NCI-H146 treated with DMSO at 0.1 percent for 48 hours (cell line): Measurements from ENCODE around the gene FSD1.
"Not testable (repeated sequence)": the region's sequence is repeated elsewhere in the genome, so short reads cannot be mapped to it uniquely, and the experiment has no call there.

Experiments used
- DNase-seq: peaks from one replicate; lab custom pipeline; 2025; ENCODE audit not compliant: unreplicated experiment; lab: John Stamatoyannopoulos, UW

Gene FSD1

GRCh38 chr19:4342615-4343369 is 38.4 kb downstream of the FSD1 start:
- peak; percentile 97 for DNase-seq

GRCh38 chr19:4343370-4344307 is 39.2 kb downstream of the FSD1 start, which contains the start of gene MPND:
Gene MPND, plus strand, starts transcription at chr19:4343562. Its CDS starts 32 bp downstream, at chr19:4343594.
- DNase-seq: peak; percentile 35

- no peak for DNase-seq
Observed at GRCh38 chr19:4345342-4346019, 41.1 kb downstream of the FSD1 start.

- no peak for DNase-seq
Observed at GRCh38 chr19:4346020-4346383, 41.6 kb downstream of the FSD1 start.

DNA sequence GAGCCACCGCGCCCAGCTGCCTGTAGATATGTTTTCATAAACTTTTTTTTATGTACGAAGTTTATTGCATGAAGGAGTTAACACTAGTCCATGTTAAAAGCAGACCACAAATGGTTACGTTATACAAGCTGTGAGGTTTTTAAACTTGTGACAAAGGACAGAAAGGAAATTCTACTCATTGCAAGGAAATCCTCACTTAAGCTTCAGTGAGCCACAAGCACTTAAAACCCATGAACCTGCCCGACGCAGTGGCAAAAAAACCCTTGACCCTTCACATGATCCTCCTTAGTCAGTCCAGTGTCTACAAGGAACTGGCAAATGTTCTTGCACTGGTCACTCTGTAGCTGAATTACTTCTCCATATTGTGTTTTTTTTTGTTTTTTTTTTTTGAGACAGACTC is 43.1 kb downstream of the FSD1 start:
- DNase-seq: no peak

- DNase-seq: not testable (repeated sequence)
Observed at GRCh38 chr19:4349225-4349624, 44.8 kb downstream of the FSD1 start.

- no peak for DNase-seq
Observed at GRCh38 chr19:4350111-4350510, 45.7 kb downstream of the FSD1 start.

- no peak for DNase-seq
Observed at GRCh38 chr19:4350726-4351125, 46.3 kb downstream of the FSD1 start.

- no peak for DNase-seq
Observed at GRCh38 chr19:4352701-4353121, 48.3 kb downstream of the FSD1 start.

- DNase-seq: no peak
Observed at GRCh38 chr19:4354282-4354681, 49.9 kb downstream of the FSD1 start.

DNA sequence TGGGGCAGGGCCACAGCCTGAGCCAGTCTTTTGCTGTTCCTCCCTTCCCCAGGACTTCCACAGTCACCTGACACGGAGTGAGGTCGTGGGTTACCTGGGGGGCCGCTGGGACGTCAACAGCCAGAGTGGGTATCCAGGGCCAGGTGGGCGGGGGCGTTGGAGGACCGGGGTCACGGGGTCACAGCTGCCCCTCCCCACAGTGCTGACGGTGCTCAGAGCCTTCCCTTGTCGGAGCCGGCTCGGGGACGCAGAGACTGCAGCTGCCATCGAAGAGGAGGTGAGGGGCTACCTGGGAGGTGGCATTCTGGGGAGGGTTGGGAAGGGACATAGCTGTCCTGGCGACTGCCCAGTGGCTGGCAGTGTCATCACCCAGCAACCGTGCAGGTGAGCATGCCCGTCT is 50.5 kb downstream of the FSD1 start:
- no peak for DNase-seq

GRCh38 chr19:4357095-4357797 is 52.8 kb downstream of the FSD1 start:
- DNase-seq: no peak

GRCh38 chr19:4357921-4358326 is 53.5 kb downstream of the FSD1 start:
- DNase-seq: no peak

DNA sequence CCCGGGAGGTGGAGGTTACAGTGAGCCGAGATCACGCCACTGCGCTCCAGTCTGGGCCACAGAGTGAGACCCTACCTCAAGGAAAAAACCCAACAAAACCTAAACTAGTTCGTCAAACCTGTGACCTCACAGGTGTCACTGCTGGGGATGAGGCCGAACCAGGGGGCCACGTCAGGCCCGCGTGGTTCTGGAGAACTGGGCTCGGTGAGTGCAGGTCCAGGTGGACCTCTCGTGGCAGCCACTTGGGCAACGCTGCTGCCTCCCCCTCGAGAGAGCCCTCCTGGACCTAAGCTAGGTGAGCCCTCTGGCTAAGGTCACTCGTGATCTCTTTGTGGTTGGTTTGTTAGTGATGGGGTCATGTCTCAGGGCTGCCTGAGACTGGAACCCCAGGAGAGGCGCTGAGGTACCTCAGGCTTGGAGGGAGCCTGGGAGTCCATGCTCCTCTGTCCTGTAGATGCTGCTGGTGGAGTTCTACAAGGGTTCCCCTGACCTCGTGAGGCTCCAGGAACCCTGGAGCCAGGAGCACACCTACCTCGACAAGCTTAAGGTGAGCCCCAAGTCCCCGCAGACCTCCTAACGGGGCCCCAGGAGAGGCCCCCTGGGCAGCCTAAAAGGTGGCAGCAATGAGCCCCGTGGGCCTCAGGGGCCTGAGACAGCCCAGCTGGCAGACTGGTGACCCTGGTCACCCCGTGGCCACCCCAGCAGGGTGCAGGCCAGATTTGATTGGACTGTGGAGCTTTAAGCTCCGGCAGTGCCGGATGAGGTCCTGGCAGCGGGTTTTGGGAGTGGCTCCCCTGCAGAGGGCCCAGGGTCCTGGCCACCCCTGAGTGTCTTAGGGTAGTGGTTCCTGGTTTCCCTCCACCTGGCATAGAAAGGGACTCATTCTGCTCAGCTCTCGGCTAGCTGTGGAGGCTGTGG is 54.6 kb downstream of the FSD1 start:
- no peak for DNase-seq

GRCh38 chr19:4359627-4360000 is 55.2 kb downstream of the FSD1 start:
- no peak for DNase-seq

- DNase-seq: no peak
Observed at GRCh38 chr19:4360081-4360569, 55.7 kb downstream of the FSD1 start.

DNA sequence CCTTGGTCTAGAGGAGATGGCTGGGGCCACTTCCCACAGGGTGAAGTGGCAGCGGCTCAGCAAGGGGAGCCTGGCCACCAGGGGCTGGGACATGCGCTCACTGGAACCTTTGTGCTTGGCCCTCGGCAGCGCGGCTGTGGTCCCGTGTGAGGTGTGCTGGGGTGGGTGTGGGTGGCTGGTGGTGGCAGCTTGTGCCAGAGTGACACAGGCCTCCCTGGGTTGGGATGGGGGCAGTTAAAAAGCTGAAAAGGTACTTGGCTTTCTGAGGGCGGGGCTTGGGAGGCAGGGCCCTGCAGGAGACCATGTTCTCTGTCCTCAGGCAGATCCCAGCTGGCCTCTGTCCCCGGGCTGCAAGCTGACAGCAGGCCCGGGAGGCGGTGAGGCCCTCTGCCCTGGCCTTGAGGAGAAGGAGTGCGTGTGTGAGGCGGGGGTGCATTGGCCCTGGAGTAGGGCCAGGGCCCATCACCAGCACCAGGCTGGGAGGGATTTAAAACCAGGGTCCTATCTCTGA is 56.3 kb downstream of the FSD1 start:
- DNase-seq: no peak

DNA sequence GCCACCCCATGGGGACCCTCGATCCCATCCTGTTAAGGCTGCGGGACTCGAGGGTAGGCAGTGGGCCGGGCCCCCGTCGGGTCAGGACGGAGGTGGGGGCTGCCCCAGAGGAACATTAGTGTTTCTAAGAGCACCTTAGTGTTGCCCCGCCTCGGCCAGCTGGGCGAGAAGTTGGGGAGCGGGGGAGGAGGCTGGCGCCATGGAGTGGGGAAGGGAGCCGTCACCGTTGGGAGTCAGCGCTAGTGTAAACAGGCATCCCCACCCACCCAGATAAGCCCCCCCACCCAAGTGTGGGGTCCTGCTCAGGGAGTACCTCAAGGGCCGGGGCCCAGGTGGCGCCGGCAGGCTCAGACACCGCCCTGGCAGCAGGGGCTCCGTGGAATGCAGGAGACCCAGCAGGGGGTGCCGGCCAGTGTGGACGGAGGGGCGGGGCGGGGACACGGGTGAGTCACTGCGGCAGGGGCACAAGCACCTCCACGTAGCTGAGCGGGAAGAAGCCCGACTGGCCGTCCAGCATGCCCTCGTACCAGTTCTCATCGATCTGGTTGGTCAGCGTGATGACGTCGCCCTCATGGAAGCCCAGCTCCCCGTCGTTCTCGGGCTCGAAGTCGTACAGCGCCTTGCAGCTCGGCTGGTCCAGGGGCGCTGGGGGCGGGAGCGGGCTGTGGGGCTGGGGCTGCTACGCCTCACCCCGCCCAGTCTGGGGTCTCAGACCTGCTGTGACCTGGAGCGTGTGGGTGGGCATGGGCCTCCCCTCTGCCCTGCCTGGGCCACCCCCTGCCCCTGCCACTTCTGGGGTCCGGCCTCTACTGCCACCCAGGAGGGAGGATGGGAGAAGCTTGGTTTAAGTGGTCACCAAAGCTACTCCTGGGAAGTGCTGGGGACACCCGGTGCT is 57.0 kb downstream of the FSD1 start:
- no peak for DNase-seq
